Epidermal melanocyte (primary cell): ENCODE measurements around the gene ZDHHC14.
"Not testable (repeated sequence)": the region's sequence is repeated elsewhere in the genome, so short reads cannot be mapped to it uniquely, and the experiment has no call there.

Source experiments
- DNase-seq: peaks from one replicate; pipeline ENCODE4 v3.0.0; 2011; ENCODE audit warnings: low spot score; ENCODE audit not compliant: insufficient read length

Gene ZDHHC14

GRCh38 chr6:157713451-157714152 is 332.6 kb downstream of the ZDHHC14 start:
- no peak for DNase-seq

GRCh38 chr6:157714153-157714490 is 333.1 kb downstream of the ZDHHC14 start:
- no peak for DNase-seq

DNA sequence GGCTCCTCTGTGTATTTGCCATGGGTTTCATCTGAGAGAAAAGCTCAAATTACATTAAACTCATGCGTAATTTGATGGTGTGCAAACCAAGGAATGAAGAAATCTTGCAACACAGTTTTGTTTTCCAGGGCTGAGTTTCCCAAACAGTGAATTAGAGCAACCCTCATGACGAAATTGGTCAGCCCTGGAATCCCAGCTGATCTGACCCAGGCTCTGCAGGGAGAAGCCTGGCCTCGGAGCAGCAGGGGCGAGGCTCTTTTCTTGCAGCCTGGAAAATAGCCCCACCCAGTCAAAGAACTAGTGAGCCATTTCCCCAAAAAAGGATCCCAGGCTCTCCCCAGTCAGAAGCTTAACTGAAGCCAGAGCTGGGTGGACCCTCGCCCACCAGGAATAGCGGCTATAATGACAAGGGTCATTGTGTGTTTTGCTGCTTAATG is 334.8 kb downstream of the ZDHHC14 start:
- peak; percentile 63 for DNase-seq

GRCh38 chr6:157716251-157716995 is 335.4 kb downstream of the ZDHHC14 start:
- no peak for DNase-seq

GRCh38 chr6:157717340-157717748 is 336.4 kb downstream of the ZDHHC14 start:
- DNase-seq = no peak

DNA sequence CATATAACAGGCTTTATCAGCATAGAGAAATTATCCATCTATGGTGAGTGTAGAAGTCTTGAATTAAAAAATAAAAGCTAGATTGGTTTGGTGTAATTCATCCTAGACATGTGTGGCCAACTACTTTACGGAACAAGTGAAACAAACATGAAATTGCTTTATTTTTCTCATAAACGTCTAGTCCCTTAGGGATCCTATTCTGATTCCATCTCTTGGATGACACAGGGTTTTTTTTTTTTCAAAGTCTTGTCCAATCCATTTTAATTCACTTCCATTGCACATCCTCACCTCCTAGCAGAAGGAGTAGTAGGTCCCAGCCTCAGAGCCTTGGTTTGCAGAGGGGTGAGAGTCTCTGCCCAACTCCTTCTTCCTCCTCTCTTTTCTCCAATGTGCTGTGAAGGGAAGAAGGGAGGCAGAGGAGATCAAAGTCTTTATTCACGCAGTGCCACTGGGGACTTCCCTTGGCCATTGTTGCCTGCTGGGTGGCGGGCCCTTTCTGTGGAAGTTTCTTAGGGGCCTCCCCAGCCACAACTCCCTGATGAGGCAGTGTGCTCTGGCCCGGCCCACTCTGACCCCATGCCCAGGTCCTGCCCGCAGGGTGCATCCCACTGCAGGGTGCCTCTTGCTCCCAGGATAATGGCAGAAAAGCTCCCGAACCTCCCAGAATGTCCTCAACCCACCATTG is 337.7 kb downstream of the ZDHHC14 start:
- no peak for DNase-seq

DNA sequence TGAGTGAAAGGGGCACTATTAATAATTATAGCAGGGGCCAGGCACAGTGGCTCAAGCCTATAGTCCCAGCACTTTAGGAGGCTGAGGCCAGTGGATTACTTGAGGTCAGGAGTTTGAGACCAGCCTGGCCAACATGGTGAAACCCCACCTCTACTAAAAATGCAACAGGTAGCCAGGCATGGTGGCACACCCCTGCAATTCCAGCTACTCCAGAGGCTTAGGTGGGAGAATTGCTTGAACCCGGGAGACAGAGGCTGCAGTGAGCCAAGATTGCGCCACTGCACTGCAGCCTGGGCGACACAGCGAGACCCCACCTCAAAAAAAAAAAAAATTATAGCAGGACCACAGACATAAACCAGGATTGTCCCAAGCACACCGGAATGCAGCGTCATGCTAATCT is 340.0 kb downstream of the ZDHHC14 start:
- not testable (repeated sequence) for DNase-seq

DNA sequence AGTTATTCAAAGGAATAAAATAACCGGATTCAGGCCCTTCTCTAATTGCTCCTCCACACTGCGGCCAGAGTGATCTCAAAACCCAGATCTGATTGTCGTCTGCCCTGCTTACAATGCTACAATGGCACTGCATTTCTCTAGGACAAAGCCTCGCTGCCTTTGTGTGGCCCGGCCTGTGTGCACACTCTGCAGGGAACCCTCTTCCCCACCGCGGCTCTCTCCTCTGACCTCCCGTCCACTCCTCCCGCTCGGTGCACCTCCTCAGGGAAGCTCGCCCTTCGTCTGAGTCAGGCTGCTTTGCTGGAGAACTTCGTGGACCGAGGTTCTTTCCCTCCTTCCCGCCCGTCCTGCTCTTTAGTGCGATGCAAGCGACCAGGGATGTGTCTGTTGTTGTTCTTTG is 340.4 kb downstream of the ZDHHC14 start:
- no peak for DNase-seq

GRCh38 chr6:157721830-157722229 is 340.8 kb downstream of the ZDHHC14 start:
- DNase-seq = no peak

DNA sequence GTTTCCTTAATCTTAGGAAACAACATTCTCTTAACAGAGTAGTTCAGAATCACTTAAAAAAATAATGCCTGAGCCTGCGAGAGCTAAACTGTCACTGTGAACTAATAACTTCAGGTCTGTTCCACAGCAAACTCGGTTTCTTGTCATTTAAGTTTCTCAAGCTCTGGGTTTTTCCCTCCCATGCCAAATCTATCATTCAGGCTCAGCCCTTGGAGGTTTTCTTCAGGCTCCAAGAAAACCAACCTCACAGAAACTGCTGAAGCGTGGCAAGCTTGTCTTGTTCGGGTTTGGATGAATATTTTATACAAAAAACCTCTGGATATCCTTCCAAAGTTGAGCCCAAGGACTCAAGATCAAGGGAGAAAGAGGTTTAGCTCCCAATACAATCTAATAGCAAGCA is 342.4 kb downstream of the ZDHHC14 start:
- DNase-seq = no peak

- DNase-seq = no peak
Measured at GRCh38 chr6:157724138-157724820, 343.3 kb downstream of the ZDHHC14 start.

DNA sequence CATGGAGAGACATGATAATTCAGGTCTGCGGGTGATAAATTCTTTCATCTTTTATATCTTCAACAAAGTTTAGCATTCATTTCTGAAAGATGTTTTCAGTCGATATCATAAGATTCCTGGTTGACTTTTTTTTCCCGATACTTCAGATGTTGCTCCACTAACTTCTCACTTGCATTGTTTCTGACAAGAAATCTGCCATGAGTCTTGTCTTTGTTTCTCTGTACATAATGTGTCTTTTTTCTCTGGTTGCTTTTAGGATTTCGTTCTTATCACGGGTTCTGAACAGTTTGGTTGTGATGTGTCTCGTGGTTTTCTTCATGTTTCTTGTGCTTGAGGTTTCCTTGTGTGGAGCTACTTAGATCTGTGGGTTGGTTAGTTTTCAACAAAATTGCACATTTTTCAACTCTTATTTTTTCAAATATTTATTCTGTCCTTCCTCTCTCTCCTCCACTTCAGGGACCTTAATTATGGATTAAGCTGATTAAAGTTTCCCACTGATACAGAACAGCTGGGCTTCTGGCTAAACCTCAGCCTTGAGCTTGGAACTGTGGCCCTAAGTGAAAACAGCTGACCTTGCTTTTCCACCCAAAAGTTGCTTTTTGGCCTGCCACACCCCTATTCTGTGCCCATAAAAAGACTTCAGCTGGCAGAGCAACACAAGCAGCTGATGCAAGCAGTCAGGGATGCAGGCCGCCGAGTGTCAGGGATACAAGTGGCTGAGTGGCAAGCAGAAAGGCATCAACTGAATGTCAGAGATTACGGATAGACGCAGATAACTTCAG is 344.2 kb downstream of the ZDHHC14 start:
- DNase-seq = no peak

DNA sequence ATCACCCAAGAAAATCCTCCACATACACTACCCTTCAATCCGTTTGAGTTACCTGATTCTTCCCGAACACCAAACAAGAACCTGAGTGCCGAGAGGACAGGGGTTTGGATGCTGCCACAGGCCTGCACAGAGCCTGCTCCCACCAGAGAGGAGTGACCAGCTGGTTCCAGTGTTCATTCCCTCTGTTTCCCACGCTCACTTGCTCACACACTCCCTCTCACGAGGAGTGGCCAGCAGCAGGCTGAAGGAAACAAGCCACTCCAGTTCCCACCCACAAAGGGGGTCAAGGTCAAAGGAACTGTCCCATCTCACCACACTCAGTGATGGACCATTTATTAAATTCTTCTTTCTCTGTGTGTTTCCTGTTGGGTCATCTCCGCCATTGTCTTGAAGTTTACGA is 344.8 kb downstream of the ZDHHC14 start:
- DNase-seq = no peak

GRCh38 chr6:157726892-157727628 is 346.1 kb downstream of the ZDHHC14 start:
- no peak for DNase-seq
